Measurements from ENCODE around the gene IL26. TPM values are rescaled to one million over a fixed set of nuclear protein-coding genes. Genes with fewer than 3 reads are reported as not detected.

Gene IL26
- total and polyA plus RNA-seq, 4 donors = not detected

GRCh38 chr12:68270358-68270757 lies 44.7 kb upstream of the IL26 start:
- ATAC-seq (ENCODE audit: insufficient read depth, low FRiP score) (no peak), DNase-seq (no peak)
- 85 to 92% methylated on average over 3 of the region's 3 CpGs for WGBS, 2 donors
- H3K4me1 ChIP-seq (ENCODE audit: control insufficient read depth in 5 of 5, insufficient read depth in 5 of 5, low read length in 5 of 5) = peaks cover 0 to 6% (median 0%) of the 10 kb centered on the region in 5 donors
- no peak overlapping the region for H3K9ac ChIP-seq (ENCODE audit: insufficient read depth in 1 of 2, low read length in 2 of 2)
- no peaks in the 10 kb centered on the region for H3K9me3 ChIP-seq (ENCODE audit: control insufficient read depth in 4 of 4, insufficient read depth in 3 of 4, low read length in 3 of 4)
- TF ChIP-seq CTCF (IDR thresholded peaks at IDR 0.05; ENCODE audit: control extremely low read depth, extremely low read depth) = no peak
- no peak overlapping the region for H3K4me3 ChIP-seq
- H3K27ac ChIP-seq (ENCODE audit: low read depth in 1 of 2, low read length in 1 of 2) = no peak overlapping the region
- H3K27me3 ChIP-seq (ENCODE audit: control insufficient read depth in 3 of 3, insufficient read depth in 3 of 3, low read length in 2 of 3) = no peaks in the 10 kb centered on the region
- H3K36me3 ChIP-seq (ENCODE audit: control insufficient read depth in 4 of 4, insufficient read depth in 4 of 4, low read length in 4 of 4) = no peaks in the 10 kb centered on the region

GRCh38 chr12:68269779-68270178 lies 44.2 kb upstream of the IL26 start:
- Histone ChIP-seq H3K9ac (ENCODE audit: insufficient read depth in 1 of 2, low read length in 2 of 2) (no peak overlapping the region), H3K27ac (ENCODE audit: low read depth in 1 of 2, low read length in 1 of 2) (no peak overlapping the region), H3K36me3 (ENCODE audit: control insufficient read depth in 4 of 4, insufficient read depth in 4 of 4, low read length in 4 of 4) (no peaks in the 10 kb centered on the region), H3K4me3 (no peak overlapping the region), H3K27me3 (ENCODE audit: control insufficient read depth in 3 of 3, insufficient read depth in 3 of 3, low read length in 2 of 3) (no peaks in the 10 kb centered on the region), H3K4me1 (ENCODE audit: control insufficient read depth in 5 of 5, insufficient read depth in 5 of 5, low read length in 5 of 5) (peaks cover 0 to 6% (median 0%) of the 10 kb centered on the region in 5 donors), H3K9me3 (ENCODE audit: control insufficient read depth in 4 of 4, insufficient read depth in 3 of 4, low read length in 3 of 4) (no peaks in the 10 kb centered on the region)
- TF ChIP-seq CTCF (IDR thresholded peaks at IDR 0.05; ENCODE audit: control extremely low read depth, extremely low read depth) = no peak
- 50 to 75% methylated on average over 2 of the region's 2 CpGs for WGBS, 2 donors
- ATAC-seq (ENCODE audit: insufficient read depth, low FRiP score) (no peak), DNase-seq (no peak)

- Histone ChIP-seq H3K36me3 (ENCODE audit: control insufficient read depth in 4 of 4, insufficient read depth in 4 of 4, low read length in 4 of 4) (no peaks in the 10 kb centered on the region), H3K4me1 (ENCODE audit: control insufficient read depth in 5 of 5, insufficient read depth in 5 of 5, low read length in 5 of 5) (peaks cover 0 to 6% (median 0%) of the 10 kb centered on the region in 5 donors), H3K27ac (ENCODE audit: low read depth in 1 of 2, low read length in 1 of 2) (no peak overlapping the region), H3K9ac (ENCODE audit: insufficient read depth in 1 of 2, low read length in 2 of 2) (no peak overlapping the region), H3K9me3 (ENCODE audit: control insufficient read depth in 4 of 4, insufficient read depth in 3 of 4, low read length in 3 of 4) (no peaks in the 10 kb centered on the region), H3K27me3 (ENCODE audit: control insufficient read depth in 3 of 3, insufficient read depth in 3 of 3, low read length in 2 of 3) (no peaks in the 10 kb centered on the region), H3K4me3 (no peak overlapping the region)
- no peak for ATAC-seq (ENCODE audit: insufficient read depth, low FRiP score)
- TF ChIP-seq CTCF (IDR thresholded peaks at IDR 0.05; ENCODE audit: control extremely low read depth, extremely low read depth) = no peak
- DNase-seq = no peak
Observed at GRCh38 chr12:68268967-68269366, 43.4 kb upstream of the IL26 start.

- Histone ChIP-seq H3K27ac (ENCODE audit: low read depth in 1 of 2, low read length in 1 of 2) (no peak overlapping the region), H3K4me1 (ENCODE audit: control insufficient read depth in 5 of 5, insufficient read depth in 5 of 5, low read length in 5 of 5) (peaks cover 0 to 6% (median 0%) of the 10 kb centered on the region in 5 donors), H3K9me3 (ENCODE audit: control insufficient read depth in 4 of 4, insufficient read depth in 3 of 4, low read length in 3 of 4) (no peaks in the 10 kb centered on the region), H3K36me3 (ENCODE audit: control insufficient read depth in 4 of 4, insufficient read depth in 4 of 4, low read length in 4 of 4) (no peaks in the 10 kb centered on the region), H3K4me3 (no peak overlapping the region), H3K27me3 (ENCODE audit: control insufficient read depth in 3 of 3, insufficient read depth in 3 of 3, low read length in 2 of 3) (no peaks in the 10 kb centered on the region), H3K9ac (ENCODE audit: insufficient read depth in 1 of 2, low read length in 2 of 2) (no peak overlapping the region)
- WGBS, 2 donors = 44 to 75% methylated on average over 6 of the region's 6 CpGs
- TF ChIP-seq CTCF (IDR thresholded peaks at IDR 0.05; ENCODE audit: control extremely low read depth, extremely low read depth) = no peak
- no peak for ATAC-seq (ENCODE audit: insufficient read depth, low FRiP score)
- no peak for DNase-seq
Observed at GRCh38 chr12:68267892-68268396, 42.3 kb upstream of the IL26 start.

All from lung (tissue), 12 donors.